SK-N-SH (cell line): ENCODE data around the gene SBF2. TPM values are rescaled to one million over a fixed set of nuclear protein-coding genes. Genes with fewer than 3 reads are reported as not detected.

ENCODE experiments used
- CTCF ChIA-PET: fragments of 300-600, 350-600 bp; formaldehyde crosslinking; extraction: SDS; loops from one replicate; lab custom pipeline; 2021; lab: Yijun Ruan, JAX
- POLR2A ChIA-PET: fragments of 350-600 bp; sonication (Branson Sonifier 250); formaldehyde crosslinking; extraction: SDS; loops from one replicate; lab custom pipeline; 2020; ENCODE audit warnings: antibody characterized with exemption, inconsistent platforms; lab: Yijun Ruan, JAX
- DNase-seq: peaks from one replicate; pipeline ENCODE4 v3.0.0; 2012
- H2AFZ ChIP-seq: fragments of 200-600 bp; sonication (generic); 2 replicates; pipeline ENCODE4 v1.8.1; 2016; ENCODE audit warnings: antibody characterized with exemption, mild to moderate bottlenecking, low read depth
- H3F3A ChIP-seq: fragments of 200-600 bp; sonication (generic); replicated peaks from 2 replicates; pipeline ENCODE3; 2016; ENCODE audit warnings: antibody characterized with exemption, mild to moderate bottlenecking; ENCODE audit not compliant: insufficient read depth
- H3K27ac ChIP-seq, 2 experiments: fragments of 200-500 bp in 1 of 2; fragments of 200-600 bp in 1 of 2; sonication (Bioruptor generic) in 1 of 2; sonication (generic), shearing (Covaris generic) in 1 of 2; 2 replicates each; pipeline versions ENCODE4 v1.5.1 to v1.6.1; 2014 to 2016; ENCODE audit warnings: low read depth in 2 of 2, inconsistent platforms in 1 of 2, low read length in 1 of 2, mild to moderate bottlenecking in 1 of 2, mixed read lengths in 1 of 2
- H3K27me3 ChIP-seq: fragments of 200-600 bp; sonication (generic), shearing (Covaris generic); 2 replicates; pipeline ENCODE4 v1.6.1; 2016; ENCODE audit warnings: mixed run types; ENCODE audit not compliant: insufficient read depth
- H3K36me3 ChIP-seq, 2 experiments: fragments of 200-500 bp in 1 of 2; fragments of 200-600 bp in 1 of 2; sonication (Bioruptor generic) in 1 of 2; sonication (generic) in 1 of 2; replicated peaks in 1 of 2; 2 replicates each; pipeline versions ENCODE3 to v1.5.1; 2014 to 2016; ENCODE audit warnings: low read length in 1 of 2, mild to moderate bottlenecking in 1 of 2; ENCODE audit not compliant: insufficient read depth in 2 of 2, control insufficient read depth in 1 of 2
- H3K4me1 ChIP-seq, 2 experiments: fragments of 200-500 bp in 1 of 2; fragments of 200-600 bp in 1 of 2; sonication (Bioruptor generic) in 1 of 2; sonication (generic), shearing (Covaris generic) in 1 of 2; 2 replicates each; pipeline versions ENCODE4 v1.5.1 to v1.6.1; 2014 to 2016; ENCODE audit warnings: low read depth in 1 of 2, low read length in 1 of 2, mixed run types in 1 of 2; ENCODE audit not compliant: insufficient read depth in 2 of 2, control insufficient read depth in 1 of 2
- H3K4me2 ChIP-seq: fragments of 200-600 bp; sonication (generic), shearing (Covaris generic); 2 replicates; pipeline ENCODE4 v1.6.1; 2017; ENCODE audit warnings: mixed run types
- H3K4me3 ChIP-seq, 2 experiments: fragments of 200-500 bp in 1 of 2; fragments of 200-600 bp in 1 of 2; sonication (Bioruptor generic) in 1 of 2; sonication (generic), shearing (Covaris generic) in 1 of 2; 2 replicates each; pipeline versions ENCODE4 v1.5.1 to v1.8.1; 2014 to 2016; ENCODE audit warnings: low read depth in 2 of 2, inconsistent platforms in 1 of 2, low read length in 1 of 2, mild to moderate bottlenecking in 1 of 2, mixed read lengths in 1 of 2, moderate library complexity in 1 of 2
- H3K79me2 ChIP-seq: fragments of 200-600 bp; sonication (generic); 2 replicates; pipeline ENCODE4 v1.8.1; 2017; ENCODE audit warnings: mild to moderate bottlenecking; ENCODE audit not compliant: insufficient read depth
- H3K9ac ChIP-seq: fragments of 200-600 bp; sonication (generic); 2 replicates; pipeline ENCODE4 v1.6.1; 2017; ENCODE audit warnings: mixed run types
- H3K9me2 ChIP-seq: fragments of 200-600 bp; sonication (generic); 2 replicates; pipeline ENCODE4 v1.6.1; 2017; ENCODE audit warnings: mixed run types
- H3K9me3 ChIP-seq: fragments of 200-600 bp; sonication (generic); 2 replicates; pipeline ENCODE4 v1.6.1; 2017; ENCODE audit warnings: mixed run types, mild to moderate bottlenecking, moderate library complexity
- H4K20me1 ChIP-seq: fragments of 200-600 bp; sonication (generic); 2 replicates; pipeline ENCODE4 v1.6.1; 2017; ENCODE audit warnings: mild to moderate bottlenecking, mixed run types; ENCODE audit not compliant: insufficient read depth
- ELF1 ChIP-seq: IDR thresholded peaks from 2 replicates; pipeline ENCODE4 v1.4.0; 2012
- MAX ChIP-seq: IDR thresholded peaks from 2 replicates; pipeline ENCODE4 v1.4.0; 2012; ENCODE audit warnings: low read depth
- PBX3 ChIP-seq: IDR thresholded peaks from 2 replicates; pipeline ENCODE4; 2012
- RAD21 ChIP-seq: IDR thresholded peaks from 2 replicates; pipeline ENCODE4 v1.6.1; 2012; ENCODE audit warnings: mild to moderate bottlenecking, low read length
- RFX5 ChIP-seq: IDR thresholded peaks from 2 replicates; pipeline ENCODE4 v1.6.1; 2012; ENCODE audit warnings: mild to moderate bottlenecking, improper control_type of control experiment, low read length
- TCF12 ChIP-seq: IDR thresholded peaks from 2 replicates; pipeline ENCODE4 v1.4.0; 2012
- USF1 ChIP-seq: IDR thresholded peaks from 2 replicates; pipeline ENCODE4 v1.4.0; 2012; ENCODE audit warnings: low read depth, borderline replicate concordance
- ZBTB33 ChIP-seq: IDR thresholded peaks from 2 replicates; pipeline ENCODE4 v1.4.0; 2012; ENCODE audit warnings: low read depth, borderline replicate concordance
- WGBS: methylation state at CpG from one replicate; pipeline ENCODE4 v1.1.6; 2017; ENCODE audit warnings: low lambda C conversion rate; 5-methylcytosine and 5-hydroxymethylcytosine counted together
- polyA plus RNA-seq, 3 experiments: library from polyadenylated mRNA; depleted of rRNA; stranded (reverse); fragments of >200 nt; gene quantifications; 2 replicates each; pipeline ENCODE4 v1.2.3, GENCODE V29; 2012

SBF2 gene
- polyA plus RNA-seq, 1 of the 3 experiments (the other 2 are of a cell fraction): 23.0 TPM

- Histone ChIP-seq H3K9ac (no peak overlapping the region), H3K27me3 (no peaks in the 10 kb centered on the region), H3K4me3 (peak overlapping the region in 1 of 2 experiments; percentile 92; a peak in 2 of 4 replicates), H3K79me2 (peaks cover 71% of the 10 kb centered on the region), H3K36me3 (peaks cover 0 to 3% of the 10 kb centered on the region in 2 experiments), H3K4me1 (peaks cover 10 to 20% of the 10 kb centered on the region in 2 experiments), H2AFZ (no peak overlapping the region), H4K20me1 (peaks cover 32% of the 10 kb centered on the region), H3F3A (peaks cover 5% of the 10 kb centered on the region), H3K9me3 (no peaks in the 10 kb centered on the region), H3K27ac (peak overlapping the region in 1 of 2 experiments; percentile 82; a peak in 1 of 4 replicates), H3K9me2 (no peaks in the 10 kb centered on the region), H3K4me2 (peak overlapping the region; percentile 98)
- WGBS: 93% methylated on average over 17 of the region's 17 CpGs
- ChIA-PET POLR2A (interaction anchor here (0.6 to 1.3 kb wide), 2 partner anchors 11 to 13 kb away, joined by 3 to 8 read pairs; partner anchors contain the start of gene ADM), CTCF (interaction anchor here (1.6 kb wide), 1 partner anchor 15 kb away, joined by 5 read pairs; no protein-coding TSS in a partner anchor)
- DNase-seq: no peak
- TF ChIP-seq RFX5 (no peak), PBX3 (no peak), MAX (no peak), RAD21 (no peak), ELF1 (0 out of 2 replicates have a peak, but pooled peaks have one; percentile 10)
These were observed 2.0 kb downstream of the SBF2 start for GRCh38 chr11:10291801-10292638.

GRCh38 chr11:10289765-10290380, 4.1 kb downstream of the SBF2 start:
- Histone ChIP-seq H3K9me3 (no peaks in the 10 kb centered on the region), H2AFZ (no peak overlapping the region), H3K27ac (no peak overlapping the region), H3K9ac (no peak overlapping the region), H3K4me1 (peaks cover 10 to 16% of the 10 kb centered on the region in 2 experiments), H4K20me1 (peaks cover 46% of the 10 kb centered on the region), H3K4me2 (no peak overlapping the region), H3K9me2 (no peaks in the 10 kb centered on the region), H3K4me3 (no peak overlapping the region), H3F3A (peaks cover 5% of the 10 kb centered on the region), H3K27me3 (no peaks in the 10 kb centered on the region), H3K79me2 (peaks cover 92% of the 10 kb centered on the region), H3K36me3 (peaks cover 0 to 3% of the 10 kb centered on the region in 2 experiments)
- 99% methylated on average over 7 of the region's 10 CpGs for WGBS
- POLR2A ChIA-PET: interaction anchor here (1.2 kb wide), 1 partner anchor 14 kb away, joined by 3 read pairs; the partner anchor contains the start of gene ADM
- CTCF ChIA-PET: interaction anchor here (1.3 kb wide), 1 partner anchor 15 kb away, joined by 4 read pairs; the partner anchor contains the start of gene ADM
- no peak for DNase-seq
- TF ChIP-seq ZBTB33: no peak
- TF ChIP-seq TCF12: no peak
- TF ChIP-seq USF1: no peak
